Liver (tissue), 9 donors: ENCODE measurements around the gene BIRC6. TPM values are rescaled to one million over a fixed set of nuclear protein-coding genes. Genes with fewer than 3 reads are reported as not detected.

Experiments used
- DNase-seq: peaks from one replicate; pipeline ENCODE4 v3.0.0-alpha.2; 2017; ENCODE audit warnings: low spot score
- H3K27ac ChIP-seq, 2 donors: one replicate each; pipeline ENCODE4 v1.7.0; 2013; ENCODE audit warnings: inconsistent platforms in 2 of 2, low read length in 2 of 2, control low read depth in 1 of 2, low read depth in 1 of 2, mild to moderate bottlenecking in 1 of 2
- H3K27me3 ChIP-seq, 4 donors: one replicate each; pipeline versions ENCODE4 v1.6.1 to v1.7.0; 2013; ENCODE audit warnings: low read length in 3 of 4, inconsistent platforms in 1 of 4, mild to moderate bottlenecking in 1 of 4, moderate library complexity in 1 of 4; ENCODE audit not compliant: control insufficient read depth in 4 of 4, insufficient read depth in 4 of 4
- H3K36me3 ChIP-seq, 4 donors: one replicate each; pipeline versions ENCODE4 v1.6.1 to v1.7.0; 2013; ENCODE audit warnings: low read length in 3 of 4, mild to moderate bottlenecking in 3 of 4, low read depth in 1 of 4, moderate library complexity in 1 of 4; ENCODE audit not compliant: control insufficient read depth in 4 of 4, insufficient read depth in 3 of 4
- H3K4me1 ChIP-seq, 4 donors: one replicate each; pipeline versions ENCODE4 v1.6.1 to v1.7.0; 2013; ENCODE audit warnings: low read length in 3 of 4, mild to moderate bottlenecking in 3 of 4, moderate library complexity in 1 of 4; ENCODE audit not compliant: control insufficient read depth in 4 of 4, insufficient read depth in 4 of 4
- H3K4me3 ChIP-seq, 3 donors: one replicate each; pipeline versions ENCODE4 v1.6.1 to v1.7.0; 2013; ENCODE audit warnings: low read length in 3 of 3, control low read depth in 1 of 3, low read depth in 1 of 3, mild to moderate bottlenecking in 1 of 3
- H3K9ac ChIP-seq, 2 donors: one replicate each; pipeline ENCODE4 v1.7.0; 2013; ENCODE audit warnings: low read length in 2 of 2, mild to moderate bottlenecking in 2 of 2, moderate library complexity in 2 of 2, control low read depth in 1 of 2, low read depth in 1 of 2
- H3K9me3 ChIP-seq, 4 donors: one replicate each; pipeline versions ENCODE4 v1.6.1 to v1.7.0; 2013; ENCODE audit warnings: low read length in 3 of 4; ENCODE audit not compliant: control insufficient read depth in 4 of 4
- ATF3 ChIP-seq: IDR thresholded peaks from 2 replicates; pipeline ENCODE4 v1.6.1; 2016; ENCODE audit warnings: antibody characterized with exemption
- CTCF ChIP-seq: fragments of 150-350 bp; IDR thresholded peaks from 2 replicates; pipeline ENCODE4 v1.5.1; 2017; ENCODE audit warnings: improper control_type of control experiment, low read depth, low read length; ENCODE audit not compliant: missing input control
- EGR1 ChIP-seq, 2 donors: IDR thresholded peaks; 2 replicates each; pipeline ENCODE4 v1.6.1; 2016 to 2018; ENCODE audit warnings: antibody characterized with exemption in 2 of 2, low read depth in 2 of 2
- FOXA1 ChIP-seq: IDR thresholded peaks from 2 replicates; pipeline ENCODE4 v1.6.1; 2016; ENCODE audit warnings: antibody characterized with exemption
- FOXA2 ChIP-seq: IDR thresholded peaks from 2 replicates; pipeline ENCODE4 v1.6.1; 2016; ENCODE audit warnings: antibody characterized with exemption
- GABPA ChIP-seq, 2 donors: IDR thresholded peaks in 1 of 2; conservative IDR thresholded peaks in 1 of 2; 2 replicates each; pipeline ENCODE4 v1.6.1; 2016; ENCODE audit warnings: antibody characterized with exemption in 2 of 2, mild to moderate bottlenecking in 1 of 2, moderate library complexity in 1 of 2
- HNF4A ChIP-seq, 2 donors: conservative IDR thresholded peaks; 2 replicates each; pipeline ENCODE4 v1.6.1; 2016; ENCODE audit warnings: antibody characterized with exemption in 2 of 2, mild to moderate bottlenecking in 2 of 2
- HNF4G ChIP-seq: IDR thresholded peaks from 2 replicates; pipeline ENCODE4 v1.6.1; 2016; ENCODE audit warnings: antibody characterized with exemption
- JUND ChIP-seq, 2 donors: IDR thresholded peaks; 2 replicates each; pipeline ENCODE4 v1.6.1; 2016; ENCODE audit warnings: antibody characterized with exemption in 2 of 2
- MAX ChIP-seq: IDR thresholded peaks from 2 replicates; pipeline ENCODE4 v1.6.1; 2016; ENCODE audit warnings: antibody characterized with exemption
- NR2F2 ChIP-seq: IDR thresholded peaks from 2 replicates; pipeline ENCODE4 v1.6.1; 2016; ENCODE audit warnings: antibody characterized with exemption
- REST ChIP-seq: IDR thresholded peaks from 2 replicates; pipeline ENCODE4 v1.6.1; 2016; ENCODE audit warnings: antibody characterized with exemption, mild to moderate bottlenecking
- RXRA ChIP-seq, 2 donors: IDR thresholded peaks; 2 replicates each; pipeline ENCODE4 v1.6.1; 2017 to 2018; ENCODE audit warnings: antibody characterized with exemption in 2 of 2, mild to moderate bottlenecking in 1 of 2
- SP1 ChIP-seq: IDR thresholded peaks from 2 replicates; pipeline ENCODE4 v1.6.1; 2018; ENCODE audit warnings: antibody characterized with exemption, mild to moderate bottlenecking
- YY1 ChIP-seq: IDR thresholded peaks from 2 replicates; pipeline ENCODE4 v1.6.1; 2016; ENCODE audit warnings: antibody characterized with exemption, mild to moderate bottlenecking
- ZBTB33 ChIP-seq: IDR thresholded peaks from 2 replicates; pipeline ENCODE4 v1.6.1; 2016; ENCODE audit warnings: antibody characterized with exemption
- WGBS: extraction: QIAGEN DNeasy Blood & Tissue Kit; methylation state at CpG from one replicate; pipeline ENCODE4 v1.1.7; 2013; 5-methylcytosine and 5-hydroxymethylcytosine counted together
- polyA plus RNA-seq, 2 donors: library from polyadenylated mRNA; stranded (reverse) in 1 of 2; unstranded in 1 of 2; fragments of 200-250 nt in 1 of 2; fragments of >200 nt in 1 of 2; fragmentation: Nextera tagmentation in 1 of 2; extraction: Ambion mirVana in 1 of 2; gene quantifications; one replicate each; pipeline versions ENCODE4 v1.2.1 to v1.2.3, GENCODE V29; 2013 to 2015
- total RNA-seq, 2 donors: library from RNA; depleted of rRNA; stranded (reverse); fragments of >200 nt; gene quantifications; one replicate each; pipeline ENCODE4 v1.2.3, GENCODE V29; 2014
- donor health status: healthy.
- donor health status: healthy.
- donor health status: healthy.
- donor health status: healthy.
- donor health status: healthy.

The BIRC6 gene
- total and polyA plus RNA-seq, 4 donors = 11.1 to 171 (median 45.2) TPM

GRCh38 chr2:32430804-32431203 lies 74.0 kb downstream of the BIRC6 start:
- no peak for DNase-seq
- TF ChIP-seq FOXA1 (no peak), JUND (IDR thresholded peaks at IDR 0.05) (no peak), HNF4G (no peak), SP1 (no peak), FOXA2 (no peak), MAX (no peak), NR2F2 (no peak), HNF4A (conservative IDR thresholded peaks at IDR 0.05) (no peak), CTCF (no peak), YY1 (no peak), EGR1 (IDR thresholded peaks at IDR 0.05; ENCODE audit: low read depth in 2 of 2) (no peak), ATF3 (no peak), ZBTB33 (no peak), REST (no peak), RXRA (IDR thresholded peaks at IDR 0.05) (no peak), GABPA (IDR thresholded peaks at IDR 0.05 in 1 of 2, conservative IDR thresholded peaks at IDR 0.05 in 1 of 2) (no peak)
- no peaks in the 10 kb centered on the region for H3K27me3 ChIP-seq
- no peak overlapping the region for H3K9ac ChIP-seq
- H3K9me3 ChIP-seq = no peaks in the 10 kb centered on the region
- H3K36me3 ChIP-seq = peaks cover 7 to 23% (median 10%) of the 10 kb centered on the region in 4 donors
- no peak overlapping the region for H3K4me3 ChIP-seq
- H3K27ac ChIP-seq = no peak overlapping the region
- WGBS = 98% methylated on average over 5 of the region's 5 CpGs
- H3K4me1 ChIP-seq = peaks cover 0 to 15% (median 11%) of the 10 kb centered on the region in 4 donors

GRCh38 chr2:32436150-32436549 lies 79.3 kb downstream of the BIRC6 start:
- WGBS = 90% methylated on average over 6 of the region's 6 CpGs
- no peak for TF ChIP-seq ZBTB33
- TF ChIP-seq EGR1 (IDR thresholded peaks at IDR 0.05; ENCODE audit: low read depth in 2 of 2) = no peak
- no peak for TF ChIP-seq RXRA (IDR thresholded peaks at IDR 0.05)
- no peak for TF ChIP-seq NR2F2
- no peak for TF ChIP-seq FOXA1
- no peak for TF ChIP-seq HNF4G
- no peak for TF ChIP-seq SP1
- no peak for TF ChIP-seq MAX
- no peak for TF ChIP-seq CTCF
- no peak for TF ChIP-seq YY1
- TF ChIP-seq JUND (IDR thresholded peaks at IDR 0.05) = no peak

More at GRCh38 chr2:32436150-32436549, 79.3 kb downstream of the BIRC6 start:
- Histone ChIP-seq H3K4me3 (no peak overlapping the region), H3K4me1 (no peaks in the 10 kb centered on the region), H3K27ac (no peak overlapping the region), H3K9me3 (no peaks in the 10 kb centered on the region), H3K9ac (no peak overlapping the region), H3K36me3 (peaks cover 9 to 38% (median 23%) of the 10 kb centered on the region in 4 donors), H3K27me3 (no peaks in the 10 kb centered on the region)
- DNase-seq = no peak
